ENCODE results near the gene SULT1C3. TPM values are rescaled to one million over a fixed set of nuclear protein-coding genes. Genes with fewer than 3 reads are reported as not detected.

The SULT1C3 gene
- total and polyA plus RNA-seq, 2 donors (not counting 1 experiment from before 2014, with no cell fraction given) = not detected

DNA sequence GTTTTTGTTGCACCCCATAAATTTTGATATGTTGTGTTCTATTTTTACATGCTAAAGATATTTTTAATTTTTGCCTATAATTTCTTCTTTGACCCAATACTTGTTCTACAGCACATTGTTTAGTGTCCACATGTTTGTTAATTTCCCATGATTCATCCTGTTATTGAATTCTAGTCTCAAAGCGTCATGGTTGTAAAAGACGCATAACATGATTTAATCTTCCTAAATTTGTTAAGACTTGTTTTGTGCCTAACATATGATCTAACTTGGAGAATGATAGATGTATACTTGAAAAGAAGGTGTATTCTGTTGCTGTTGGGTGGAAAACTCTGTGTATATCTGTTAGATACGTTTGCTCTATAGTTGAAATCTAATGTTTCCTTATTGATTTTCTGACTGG lies 27.1 kb upstream of the SULT1C3 start:
- CTCF ChIA-PET = no interaction called here
- no peak overlapping the region for H3K4me2 ChIP-seq (replicated peaks; ENCODE audit: low read depth, low read length, poor library complexity, severe bottlenecking)
- POLR2A ChIA-PET = no interaction called here

GRCh38 chr2:108215794-108216211 lies 24.0 kb upstream of the SULT1C3 start:
- no peak for ATAC-seq (ENCODE audit: low read depth)
- Histone ChIP-seq H3K9me3 (ENCODE audit: control extremely low read depth in 1 of 3, control insufficient read depth in 2 of 3, insufficient read depth in 1 of 3, low read length in 2 of 3) (no peaks in the 10 kb centered on the region), H2AFZ (ENCODE audit: insufficient read depth, low read depth, low read length, poor library complexity, severe bottlenecking) (no peak overlapping the region), H3K79me2 (ENCODE audit: control insufficient read depth, insufficient read depth, low read length) (no peaks in the 10 kb centered on the region), H4K20me1 (ENCODE audit: control insufficient read depth, insufficient read depth, low read length, poor library complexity, severe bottlenecking) (no peaks in the 10 kb centered on the region), H3K4me2 (replicated peaks; ENCODE audit: low read depth, low read length, poor library complexity, severe bottlenecking) (no peak overlapping the region), H3K27ac (ENCODE audit: low read length in 2 of 2) (no peak overlapping the region), H3K27me3 (replicated peaks in 1 of 4; ENCODE audit: control extremely low read depth in 1 of 4, control insufficient read depth in 3 of 4, insufficient read depth in 4 of 4, low read length in 3 of 4) (no peaks in the 10 kb centered on the region), H3K36me3 (replicated peaks in 1 of 2; ENCODE audit: control extremely low read depth in 1 of 2, control insufficient read depth in 1 of 2, extremely low read depth in 1 of 2, insufficient read depth in 2 of 2, low read length in 1 of 2) (no peaks in the 10 kb centered on the region), H3K4me3 (ENCODE audit: control extremely low read depth in 1 of 5, extremely low read depth in 1 of 5, insufficient read depth in 1 of 5, low read depth in 2 of 5, low read length in 4 of 5) (no peak overlapping the region), H3K4me1 (ENCODE audit: control insufficient read depth in 2 of 2, insufficient read depth in 2 of 2, low read length in 2 of 2) (no peaks in the 10 kb centered on the region), H3K9ac (ENCODE audit: low read length) (no peak overlapping the region)
- Mint-ChIP-seq H3K9me3 (ENCODE audit: insufficient read depth) (no peaks in the 10 kb centered on the region), H3K4me1 (no peaks in the 10 kb centered on the region), H3K27me3 (peaks cover 2% of the 10 kb centered on the region), H3K27ac (no peak overlapping the region), H3K4me3 (no peak overlapping the region)
- TF ChIP-seq EZH2 (IDR thresholded peaks at IDR 0.05; ENCODE audit: borderline replicate concordance, insufficient read depth, low read depth, low read length, poor library complexity, severe bottlenecking) (no peak), CTCF (IDR thresholded peaks at IDR 0.05) (no peak)
- CTCF ChIA-PET = no interaction called here
- intact Hi-C loops (cut with micrococcal nuclease) = no loop called here
- DNase-seq = no peak
- 72% methylated on average over 2 of the region's 3 CpGs for WGBS (ENCODE audit: insufficient coverage)
- POLR2A ChIA-PET = no interaction called here

More for the DNA sequence above, 27.1 kb upstream of the SULT1C3 start:
- Mint-ChIP-seq H3K27ac (no peak overlapping the region), H3K27me3 (no peaks in the 10 kb centered on the region), H3K9me3 (ENCODE audit: insufficient read depth) (peaks cover 3% of the 10 kb centered on the region), H3K4me3 (no peak overlapping the region), H3K4me1 (no peaks in the 10 kb centered on the region)
- WGBS (ENCODE audit: insufficient coverage) = no CpG with 5 or more reads among the region's 3 CpGs
- H3K4me1 ChIP-seq (ENCODE audit: control insufficient read depth in 2 of 2, insufficient read depth in 2 of 2, low read length in 2 of 2) = no peaks in the 10 kb centered on the region
- no peak for TF ChIP-seq EZH2 (IDR thresholded peaks at IDR 0.05; ENCODE audit: borderline replicate concordance, insufficient read depth, low read depth, low read length, poor library complexity, severe bottlenecking)
- TF ChIP-seq CTCF (IDR thresholded peaks at IDR 0.05) = no peak
- H3K27ac ChIP-seq (ENCODE audit: low read length in 2 of 2) = no peak overlapping the region
- intact Hi-C loops (cut with micrococcal nuclease) = no loop called here
- H4K20me1 ChIP-seq (ENCODE audit: control insufficient read depth, insufficient read depth, low read length, poor library complexity, severe bottlenecking) = no peaks in the 10 kb centered on the region
- DNase-seq (no peak), ATAC-seq (ENCODE audit: low read depth) (no peak)
- no peaks in the 10 kb centered on the region for H3K36me3 ChIP-seq (replicated peaks in 1 of 2; ENCODE audit: control extremely low read depth in 1 of 2, control insufficient read depth in 1 of 2, extremely low read depth in 1 of 2, insufficient read depth in 2 of 2, low read length in 1 of 2)
- H3K79me2 ChIP-seq (ENCODE audit: control insufficient read depth, insufficient read depth, low read length) = no peaks in the 10 kb centered on the region
- H3K9me3 ChIP-seq (ENCODE audit: control extremely low read depth in 1 of 3, control insufficient read depth in 2 of 3, insufficient read depth in 1 of 3, low read length in 2 of 3) = peaks cover 0 to 5% (median 2%) of the 10 kb centered on the region in 3 donors
- no peak overlapping the region for H3K9ac ChIP-seq (ENCODE audit: low read length)
- no peak overlapping the region for H2AFZ ChIP-seq (ENCODE audit: insufficient read depth, low read depth, low read length, poor library complexity, severe bottlenecking)
- no peak overlapping the region for H3K4me3 ChIP-seq (ENCODE audit: control extremely low read depth in 1 of 5, extremely low read depth in 1 of 5, insufficient read depth in 1 of 5, low read depth in 2 of 5, low read length in 4 of 5)
- H3K27me3 ChIP-seq (replicated peaks in 1 of 4; ENCODE audit: control extremely low read depth in 1 of 4, control insufficient read depth in 3 of 4, insufficient read depth in 4 of 4, low read length in 3 of 4) = no peaks in the 10 kb centered on the region
